PC-3 (cell line): ENCODE data around the gene FAR2. TPM values are rescaled to one million over a fixed set of nuclear protein-coding genes. Genes with fewer than 3 reads are reported as not detected.

Experiments
- ATAC-seq: fragments of 200-7000 bp; cut with Tn5 transposase; 2 replicates; pipeline ENCODE4 v1.9.1; 2020; ENCODE audit warnings: mild to moderate bottlenecking, moderate library complexity
- BruUV-seq: library from RNA; stranded (reverse); fragments of 400-500 nt; replicated peaks from 2 replicates; lab custom pipeline; 2021; lab: Mats Ljungman, UMichigan
- CTCF ChIA-PET: fragments of 300-600 bp; sonication (Branson Sonifier 250); formaldehyde crosslinking; loops from one replicate; lab custom pipeline; 2022; ENCODE audit warnings: antibody characterized with exemption; lab: Charles Lee
- POLR2A ChIA-PET: fragments of 300-600 bp; sonication (Branson Sonifier 250); formaldehyde crosslinking; loops from one replicate; lab custom pipeline; 2022; ENCODE audit warnings: antibody characterized with exemption; ENCODE audit not compliant: unreplicated experiment; lab: Charles Lee
- DNase-seq: peaks from one replicate; pipeline ENCODE4 v3.0.0-alpha.2; 2015
- H2AFZ ChIP-seq: fragments of 300-600 bp; sonication (generic); 2 replicates; pipeline ENCODE4 v1.6.0; 2016; ENCODE audit warnings: antibody characterized with exemption, low read length
- H3F3A ChIP-seq: fragments of 300-600 bp; sonication (generic); one replicate; pipeline ENCODE4 v1.6.0; 2017; ENCODE audit warnings: antibody characterized with exemption, low read length, control low read depth, mild to moderate bottlenecking; ENCODE audit not compliant: unreplicated experiment
- H3K27ac ChIP-seq: fragments of 300-600 bp; sonication (generic); 2 replicates; pipeline ENCODE4 v1.5.1; 2016; ENCODE audit warnings: mild to moderate bottlenecking, low read length
- H3K27me3 ChIP-seq: fragments of 300-600 bp; sonication (generic); 2 replicates; pipeline ENCODE4 v1.6.1; 2016; ENCODE audit warnings: low read length, mixed read lengths
- H3K36me3 ChIP-seq: fragments of 300-600 bp; sonication (generic); 2 replicates; pipeline ENCODE4 v1.6.1; 2016; ENCODE audit warnings: low read depth, mixed run types, low read length, mixed read lengths
- H3K4me1 ChIP-seq: fragments of 300-600 bp; sonication (generic); 2 replicates; pipeline ENCODE4 v1.5.1; 2016; ENCODE audit warnings: low read length; ENCODE audit not compliant: insufficient read depth
- H3K4me2 ChIP-seq: fragments of 300-600 bp; sonication (generic); 2 replicates; pipeline ENCODE4 v1.6.0; 2016; ENCODE audit warnings: low read length
- H3K4me3 ChIP-seq: fragments of 300-600 bp; sonication (generic); 2 replicates; pipeline ENCODE4 v1.5.1; 2016; ENCODE audit warnings: mild to moderate bottlenecking, low read length, mixed read lengths
- H3K79me2 ChIP-seq: fragments of 300-600 bp; sonication (generic); 2 replicates; pipeline ENCODE4 v1.6.1; 2017; ENCODE audit warnings: low read length, mixed read lengths
- H3K9ac ChIP-seq: fragments of 300-600 bp; sonication (generic); 2 replicates; pipeline ENCODE4 v1.6.0; 2016; ENCODE audit warnings: mild to moderate bottlenecking, low read length
- H3K9me2 ChIP-seq: fragments of 300-600 bp; sonication (generic); replicated peaks from 2 replicates; pipeline ENCODE4 v1.6.1; 2016; ENCODE audit warnings: mixed run types, low read length, mixed read lengths
- H3K9me3 ChIP-seq: fragments of 300-600 bp; sonication (generic); 2 replicates; pipeline ENCODE4 v1.6.1; 2016; ENCODE audit warnings: low read length, mixed read lengths
- H4K20me1 ChIP-seq: fragments of 300-600 bp; sonication (generic); 2 replicates; pipeline ENCODE4 v1.6.1; 2016; ENCODE audit warnings: low read length, mixed read lengths
- CTCF ChIP-seq: fragments of 300-600 bp; sonication (generic); conservative IDR thresholded peaks from 2 replicates; pipeline ENCODE4 v1.5.1; 2017; ENCODE audit warnings: antibody characterized with exemption, low read depth, mild to moderate bottlenecking, low read length
- EZH2 ChIP-seq: fragments of 300-600 bp; sonication (generic); IDR thresholded peaks from one replicate; pipeline ENCODE4 v1.6.1; 2017; ENCODE audit warnings: antibody characterized with exemption, mild to moderate bottlenecking, low read length; ENCODE audit not compliant: unreplicated experiment
- EZH2phosphoT487 ChIP-seq: fragments of 300-600 bp; sonication (generic); IDR thresholded peaks from 2 replicates; pipeline ENCODE4 v1.6.1; 2018; ENCODE audit warnings: mild to moderate bottlenecking, antibody characterized with exemption, low read length, borderline replicate concordance
- intact Hi-C: fragments of 100-400 bp; cut with micrococcal nuclease; formaldehyde crosslinking; loops from 2 replicates; pipeline ENCODE4 v1.9.0; 2023
- total RNA-seq: library from RNA; depleted of rRNA; stranded (reverse); fragments of >200 nt; gene quantifications from 2 replicates; pipeline ENCODE4 v1.2.3, GENCODE V29; 2014

The FAR2 gene
- total RNA-seq, 1 experiment from 2014 or later: 10.2 TPM

- Histone ChIP-seq H3K4me2 (no peak overlapping the region), H3K4me3 (no peak overlapping the region), H4K20me1 (no peaks in the 10 kb centered on the region), H3K79me2 (no peaks in the 10 kb centered on the region), H3K27me3 (no peaks in the 10 kb centered on the region), H3K4me1 (peaks cover 16% of the 10 kb centered on the region), H2AFZ (no peak overlapping the region), H3F3A (no peaks in the 10 kb centered on the region), H3K36me3 (no peaks in the 10 kb centered on the region), H3K27ac (no peak overlapping the region), H3K9ac (no peak overlapping the region), H3K9me3 (no peaks in the 10 kb centered on the region), H3K9me2 (no peaks in the 10 kb centered on the region)
- TF ChIP-seq EZH2phosphoT487 (no peak), EZH2 (no peak), CTCF (no peak)
- ATAC-seq (no peak), DNase-seq (no peak)
- intact Hi-C loops: no loop called here
- ChIA-PET POLR2A (no interaction called here), CTCF (no interaction called here)
- BruUV-seq: no TSS peak
Observed at GRCh38 chr12:29152981-29153630, 4.0 kb downstream of the FAR2 start.

- no peaks in the 10 kb centered on the region for H3K9me3 ChIP-seq
- intact Hi-C loops: no loop called here
- no TSS peak for BruUV-seq
- TF ChIP-seq EZH2phosphoT487 (no peak), CTCF (no peak), EZH2 (no peak)
- CTCF ChIA-PET: no interaction called here
- H3K9me2 ChIP-seq: no peaks in the 10 kb centered on the region
- DNase-seq: no peak
- H4K20me1 ChIP-seq: no peaks in the 10 kb centered on the region
- no peak overlapping the region for H3K27ac ChIP-seq
- no peak overlapping the region for H3K4me3 ChIP-seq
- peaks cover 8% of the 10 kb centered on the region for H3K4me1 ChIP-seq
- H3K36me3 ChIP-seq: no peaks in the 10 kb centered on the region
- no peaks in the 10 kb centered on the region for H3K79me2 ChIP-seq
- H2AFZ ChIP-seq: no peak overlapping the region
- no peaks in the 10 kb centered on the region for H3F3A ChIP-seq
- H3K27me3 ChIP-seq: no peaks in the 10 kb centered on the region
- no peak overlapping the region for H3K4me2 ChIP-seq
- POLR2A ChIA-PET: no interaction called here
- no peak overlapping the region for H3K9ac ChIP-seq
- ATAC-seq: no peak
Observed at GRCh38 chr12:29155079-29155478, 6.0 kb downstream of the FAR2 start.

- Histone ChIP-seq H3K27ac (peak overlapping the region; percentile 46), H3K27me3 (no peaks in the 10 kb centered on the region), H3K9me2 (no peaks in the 10 kb centered on the region), H3F3A (no peaks in the 10 kb centered on the region), H3K4me1 (peaks cover 8% of the 10 kb centered on the region), H3K79me2 (no peaks in the 10 kb centered on the region), H2AFZ (no peak overlapping the region), H3K9me3 (no peaks in the 10 kb centered on the region), H4K20me1 (no peaks in the 10 kb centered on the region), H3K9ac (no peak overlapping the region), H3K4me3 (no peak overlapping the region), H3K4me2 (peak overlapping the region; percentile 0; the same call in 1 of the 2 replicates), H3K36me3 (no peaks in the 10 kb centered on the region)
- DNase-seq: peak; percentile 68
- CTCF ChIA-PET: no interaction called here
- POLR2A ChIA-PET: no interaction called here
- BruUV-seq: no TSS peak
- intact Hi-C loops: no loop called here
- TF ChIP-seq EZH2 (no peak), EZH2phosphoT487 (no peak), CTCF (no peak)
- peak; percentile 54 for ATAC-seq
Observed at GRCh38 chr12:29157486-29157946, 8.4 kb downstream of the FAR2 start.
